ENCODE results near the gene CDCA8. TPM values are rescaled to one million over a fixed set of nuclear protein-coding genes. Genes with fewer than 3 reads are reported as not detected.

Gene CDCA8
- total and polyA plus RNA-seq, 9 of the 15 experiments (the other 6 are each of a cell fraction or from before 2014, with no cell fraction given) = 26.4 to 148 (median 81.8) TPM

DNA sequence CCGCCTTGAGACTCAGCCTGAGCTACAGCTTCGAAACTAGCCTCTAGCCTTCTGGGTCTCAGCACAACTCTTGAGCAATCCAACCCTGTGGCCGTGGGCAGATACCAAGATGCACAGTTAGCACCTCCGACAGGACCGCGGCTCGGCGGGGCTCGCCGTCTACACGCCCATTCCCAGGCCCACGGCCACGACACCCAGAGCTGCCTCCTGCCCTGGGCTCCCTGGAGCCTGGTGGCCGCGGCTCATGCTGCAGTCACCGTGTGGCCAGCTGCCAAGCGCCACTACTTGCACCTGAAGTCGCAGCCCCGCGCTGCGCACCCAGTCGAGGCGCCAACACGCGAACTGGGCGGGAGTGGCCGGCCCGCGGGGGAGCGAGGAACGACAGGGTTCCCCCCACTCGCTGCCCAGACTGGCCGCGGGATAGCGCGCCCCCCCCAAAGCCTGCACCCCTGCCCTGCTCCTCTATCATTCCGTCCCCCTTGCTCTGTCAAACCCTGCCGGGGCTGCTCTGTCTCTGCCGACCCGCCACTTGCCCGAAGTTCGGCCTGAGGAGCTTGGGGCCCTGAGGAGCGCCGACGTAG lies 729 bp upstream of the CDCA8 start:
- H3K4me3 ChIP-seq = peak overlapping the region; percentile 92
- peak overlapping the region; percentile 76 for H3K27ac ChIP-seq (ENCODE audit: extremely low read depth, low read depth, low read length)
- H3K9ac ChIP-seq (ENCODE audit: insufficient read depth in 1 of 2, low read depth in 2 of 2, low read length in 2 of 2) = peak overlapping the region; percentile 94 to 95
- under 1% methylated on average over 45 of the region's 45 CpGs for WGBS (ENCODE audit: insufficient coverage, low coverage, missing lambda C conversion rate)
- FAIRE-seq (no peak), DNase-seq (ENCODE audit: extremely low read depth in 1 of 4, low spot score in 3 of 4) (peak; percentile 57 to 73 (median 66)), ATAC-seq (peak; percentile 52)
- peaks cover 52% of the 10 kb centered on the region for H3K36me3 ChIP-seq (ENCODE audit: control insufficient read depth, insufficient read depth, low read length)
- no peaks in the 10 kb centered on the region for H3K27me3 ChIP-seq (ENCODE audit: control insufficient read depth in 2 of 2, insufficient read depth in 2 of 2, low read length in 2 of 2)
- H3K4me2 ChIP-seq (ENCODE audit: insufficient read depth, low read length) = peak overlapping the region; percentile 94
- ChIA-PET POLR2A (interaction anchor here (0.5 to 5.4 kb wide), 17 partner anchors 8 to 677 kb away, joined by 3 to 49 read pairs (median 3); no protein-coding TSS in a partner anchor), CTCF (ENCODE audit: low intra/inter-chr PET ratio) (interaction anchor here (0.6 kb wide), 1 partner anchor 285 kb away, joined by 4 read pairs; no protein-coding TSS in a partner anchor)
- H3K9me1 ChIP-seq (ENCODE audit: control insufficient read depth, insufficient read depth, low read length) = no peaks in the 10 kb centered on the region
- H3K9me3 ChIP-seq (replicated peaks; ENCODE audit: control insufficient read depth, insufficient read depth, low read depth, low read length) = no peaks in the 10 kb centered on the region
- peak overlapping the region; percentile 91 for H2AFZ ChIP-seq (ENCODE audit: low read depth, low read length)
- in situ Hi-C loops (cut with MboI) = no loop called here
- peaks cover 77% of the 10 kb centered on the region for H3K79me2 ChIP-seq (ENCODE audit: control insufficient read depth, insufficient read depth, low read length)
- BruUV-seq (replicated peaks) = TSS peak; percentile 12
- H4K20me1 ChIP-seq (replicated peaks; ENCODE audit: control insufficient read depth, insufficient read depth, low read length) = no peaks in the 10 kb centered on the region
- intact Hi-C loops (cut with micrococcal nuclease) = loop anchor here (2.0 to 5.0 kb wide), 5 partner anchors 117 to 321 kb away; partner anchors contain the start of genes DNALI1, MTF1, SF3A3 and UTP11
- H3K4me1 ChIP-seq (replicated peaks in 1 of 2; ENCODE audit: control insufficient read depth in 2 of 2, insufficient read depth in 2 of 2, low read length in 2 of 2) = peaks cover 19 to 32% of the 10 kb centered on the region in 2 experiments
- TF ChIP-seq ZNF133 (CRISPR knock-in tag; IDR thresholded peaks at IDR 0.05) (0 out of 2 replicates have a peak, but pooled peaks have one; percentile 75), SP1 (CRISPR knock-in tag; IDR thresholded peaks at IDR 0.05) (no peak), CAMTA2 (CRISPR knock-in tag; conservative IDR thresholded peaks at IDR 0.05) (no peak), TOE1 (IDR thresholded peaks at IDR 0.05; ENCODE audit: borderline replicate concordance) (no peak), TOE1 (CRISPR knock-in tag; IDR thresholded peaks at IDR 0.05; ENCODE audit: borderline replicate concordance, low read depth) (0 out of 2 replicates have a peak, but pooled peaks have one; percentile 67), MAX (CRISPR knock-in tag; IDR thresholded peaks at IDR 0.05) (peak; percentile 81), ZEB2 (IDR thresholded peaks at IDR 0.05) (peak; percentile 12; the same call in 1 of the 2 replicates), UBTF (IDR thresholded peaks at IDR 0.05; ENCODE audit: borderline replicate concordance in 1 of 2, low read depth in 2 of 2, low read length in 2 of 2) (peak; percentile 42 to 70; a peak in 3 of 4 replicates), MYNN (IDR thresholded peaks at IDR 0.05) (no peak; the same call in 1 of the 2 replicates), MYNN (CRISPR knock-in tag; IDR thresholded peaks at IDR 0.05) (no peak), SOX6 (IDR thresholded peaks at IDR 0.05) (no peak), SMARCA5 (IDR thresholded peaks at IDR 0.05) (peak; percentile 9; the same call in 1 of the 2 replicates), TEAD4 (IDR thresholded peaks at IDR 0.05; ENCODE audit: low read length) (no peak), TEAD4 (CRISPR knock-in tag; IDR thresholded peaks at IDR 0.05; ENCODE audit: borderline replicate concordance) (no peak), ZBTB1 (CRISPR knock-in tag; IDR thresholded peaks at IDR 0.05; ENCODE audit: borderline replicate concordance, low read depth) (peak; percentile 82), CXXC5 (CRISPR knock-in tag; IDR thresholded peaks at IDR 0.05) (peak; percentile 6), CBX2 (IDR thresholded peaks at IDR 0.05; ENCODE audit: insufficient read depth, low read length, poor library complexity, severe bottlenecking) (no peak)

All from K562 (cell line).